ENCODE data around the gene WNK3.

Gene WNK3

GRCh38 chrX:54171527-54172250 lies 186.2 kb downstream of the WNK3 start:
- DNase-seq (ENCODE audit: low read depth in 1 of 2, low spot score in 1 of 2): no peak

- DNase-seq (ENCODE audit: low read depth in 1 of 2, low spot score in 1 of 2): no peak
Observed at GRCh38 chrX:54171091-54171490, 186.8 kb downstream of the WNK3 start.

- no peak for DNase-seq (ENCODE audit: low read depth in 1 of 2, low spot score in 1 of 2)
Observed at GRCh38 chrX:54166915-54167314, 190.9 kb downstream of the WNK3 start.

GRCh38 chrX:54157561-54157960 lies 200.3 kb downstream of the WNK3 start:
- no peak for DNase-seq (ENCODE audit: low read depth in 1 of 2, low spot score in 1 of 2)

All from activated T-helper 1 cell treated with anti-CD3 and anti-CD28 coated beads, Interleukin-2, amount 50 U/mL, for 16 hours (primary cell).